WTC11 (cell line): Measurements from ENCODE around the gene UBE2M. TPM values are rescaled to one million over a fixed set of nuclear protein-coding genes. Genes with fewer than 3 reads are reported as not detected.
A peak's percentile ranks its signal among the peaks of the same experiment; 100 is the strongest.

Experiments
- ATAC-seq: fragments of 200-7000 bp; cut with Tn5 transposase; 2 replicates; pipeline ENCODE4 v1.10.0; 2021; ENCODE audit warnings: mild to moderate bottlenecking, moderate library complexity
- CTCF ChIA-PET: fragments of 300-600 bp; sonication (Branson Sonifier 250); formaldehyde crosslinking; loops from one replicate; lab custom pipeline; 2021; ENCODE audit warnings: antibody characterized with exemption; lab: Charles Lee
- POLR2A ChIA-PET: fragments of 350-600 bp; sonication (Branson Sonifier 250); formaldehyde crosslinking; loops from one replicate; lab custom pipeline; 2021; ENCODE audit warnings: antibody characterized with exemption; lab: Charles Lee
- DNase-seq: peaks from one replicate; pipeline ENCODE4 v3.0.0; 2021; ENCODE audit warnings: low spot score
- H3K27ac Mint-ChIP-seq: 2 replicates; pipeline ENCODE4 v1.8.0; 2021; ENCODE audit warnings: mixed read lengths
- H3K27me3 Mint-ChIP-seq: 2 replicates; pipeline ENCODE4 v1.8.0; 2021; ENCODE audit warnings: low read depth, mild to moderate bottlenecking, moderate library complexity, mixed read lengths
- H3K36me3 Mint-ChIP-seq: 2 replicates; pipeline ENCODE4 v1.8.0; 2021; ENCODE audit warnings: mixed read lengths
- H3K4me1 Mint-ChIP-seq: 2 replicates; pipeline ENCODE4 v1.8.0; 2022; ENCODE audit warnings: mixed read lengths
- H3K4me3 Mint-ChIP-seq: 2 replicates; pipeline ENCODE4 v1.8.0; 2021; ENCODE audit warnings: mild to moderate bottlenecking, moderate library complexity, mixed read lengths
- H3K9me3 Mint-ChIP-seq: 2 replicates; pipeline ENCODE4 v1.8.0; 2021; ENCODE audit warnings: mixed read lengths
- AFF4 ChIP-seq: sonication (generic); formaldehyde crosslinking; IDR thresholded peaks from 2 replicates; pipeline ENCODE4 v1.8.1; 2023; ENCODE audit warnings: mild to moderate bottlenecking, missing genetic modification reagents, borderline replicate concordance
- E2F5 ChIP-seq: sonication (generic); formaldehyde crosslinking; IDR thresholded peaks from 2 replicates; pipeline ENCODE4 v1.8.1; 2022; ENCODE audit warnings: mild to moderate bottlenecking, moderate library complexity, missing genetic modification reagents
- ESRRA ChIP-seq: sonication (generic); formaldehyde crosslinking; IDR thresholded peaks from 2 replicates; pipeline ENCODE4 v1.8.1; 2022; ENCODE audit warnings: mild to moderate bottlenecking, missing genetic modification reagents, borderline replicate concordance
- FOXJ3 ChIP-seq: sonication (generic); formaldehyde crosslinking; IDR thresholded peaks from 2 replicates; pipeline ENCODE4 v1.9.0; 2021; ENCODE audit warnings: missing genetic modification reagents, mild to moderate bottlenecking, borderline replicate concordance
- FOXP1 ChIP-seq: sonication (generic); formaldehyde crosslinking; IDR thresholded peaks from 2 replicates; pipeline ENCODE4 v1.8.0; 2022; ENCODE audit warnings: missing genetic modification reagents, mild to moderate bottlenecking, moderate library complexity, borderline replicate concordance
- HMGXB4 ChIP-seq: sonication (generic); formaldehyde crosslinking; IDR thresholded peaks from 2 replicates; pipeline ENCODE4 v1.8.1; 2023; ENCODE audit warnings: mild to moderate bottlenecking, moderate library complexity, missing genetic modification reagents
- IRF1 ChIP-seq: sonication (generic); formaldehyde crosslinking; IDR thresholded peaks from 2 replicates; pipeline ENCODE4 v1.8.0; 2023; ENCODE audit warnings: missing genetic modification reagents
- NFE2L1 ChIP-seq: sonication (generic); formaldehyde crosslinking; IDR thresholded peaks from 2 replicates; pipeline ENCODE4 v1.8.1; 2023; ENCODE audit warnings: missing genetic modification reagents
- NR1H2 ChIP-seq: sonication (generic); formaldehyde crosslinking; IDR thresholded peaks from 2 replicates; pipeline ENCODE4 v1.9.0; 2021; ENCODE audit warnings: mild to moderate bottlenecking, moderate library complexity, missing genetic modification reagents
- NR2C2 ChIP-seq: sonication (generic); formaldehyde crosslinking; IDR thresholded peaks from 2 replicates; pipeline ENCODE4 v1.8.0; 2022; ENCODE audit warnings: mild to moderate bottlenecking, missing genetic modification reagents
- OVOL2 ChIP-seq: fragments of 250-450 bp; sonication (Bioruptor Pico); IDR thresholded peaks from 2 replicates; pipeline ENCODE4 v1.9.0; 2021; ENCODE audit warnings: mild to moderate bottlenecking, borderline replicate concordance
- PRDM15 ChIP-seq: sonication (generic); formaldehyde crosslinking; IDR thresholded peaks from 2 replicates; pipeline ENCODE4 v1.8.0; 2022; ENCODE audit warnings: missing genetic modification reagents
- SMAD3 ChIP-seq: sonication (generic); formaldehyde crosslinking; IDR thresholded peaks from 2 replicates; pipeline ENCODE4 v1.8.0; 2022; ENCODE audit warnings: missing genetic modification reagents, mild to moderate bottlenecking, borderline replicate concordance
- SMAD4 ChIP-seq: sonication (generic); formaldehyde crosslinking; IDR thresholded peaks from 2 replicates; pipeline ENCODE4 v1.8.0; 2022; ENCODE audit warnings: mild to moderate bottlenecking, missing genetic modification reagents
- USF2 ChIP-seq: sonication (generic); formaldehyde crosslinking; IDR thresholded peaks from 2 replicates; pipeline ENCODE4 v1.8.1; 2023; ENCODE audit warnings: mild to moderate bottlenecking, missing genetic modification reagents, moderate library complexity
- ZMAT4 ChIP-seq: fragments of 250-450 bp; sonication (Bioruptor Pico); IDR thresholded peaks from 2 replicates; pipeline ENCODE4 v1.9.0; 2021; ENCODE audit warnings: mild to moderate bottlenecking
- ZNF532 ChIP-seq: fragments of 250-450 bp; sonication (Bioruptor Pico); IDR thresholded peaks from 2 replicates; pipeline ENCODE4 v1.9.0; 2021; ENCODE audit warnings: mild to moderate bottlenecking, borderline replicate concordance
- total RNA-seq: library from RNA; stranded (reverse); gene quantifications from 3 replicates; pipeline ENCODE4 v1.2.3, GENCODE V29; 2021

Gene UBE2M
- total RNA-seq, 1 experiment from 2014 or later: 105 TPM

- POLR2A ChIA-PET: no interaction called here
- TF ChIP-seq E2F5 (CRISPR knock-in tag) (no peak), AFF4 (CRISPR knock-in tag) (no peak), SMAD3 (CRISPR knock-in tag) (no peak), ESRRA (CRISPR knock-in tag) (no peak), PRDM15 (CRISPR knock-in tag) (no peak), HMGXB4 (CRISPR knock-in tag) (no peak), OVOL2 (no peak), IRF1 (CRISPR knock-in tag) (no peak), FOXJ3 (CRISPR knock-in tag) (no peak), FOXP1 (CRISPR knock-in tag) (no peak), NR1H2 (CRISPR knock-in tag) (no peak), ZNF532 (no peak), NFE2L1 (no peak), ZMAT4 (CRISPR knock-in tag) (no peak), NR2C2 (no peak), SMAD4 (CRISPR knock-in tag) (no peak), USF2 (CRISPR knock-in tag) (no peak)
- CTCF ChIA-PET: interaction anchor here (1.2 kb wide), 1 partner anchor 10 kb away, joined by 3 read pairs; no protein-coding TSS in a partner anchor
These were observed 27.2 kb upstream of the UBE2M start for GRCh38 chr19:58585442-58586132.

More at GRCh38 chr19:58585442-58586132, 27.2 kb upstream of the UBE2M start:
- no peaks in the 10 kb centered on the region for H3K27me3 Mint-ChIP-seq
- H3K36me3 Mint-ChIP-seq: peaks cover 14% of the 10 kb centered on the region
- H3K4me3 Mint-ChIP-seq: no peak overlapping the region
- ATAC-seq: no peak
- no peak for DNase-seq
- H3K9me3 Mint-ChIP-seq: no peaks in the 10 kb centered on the region
- H3K4me1 Mint-ChIP-seq: peaks cover 7% of the 10 kb centered on the region
- 0 out of 2 replicates have a peak overlapping the region, but pooled peaks have one; percentile 90 for H3K27ac Mint-ChIP-seq
